ENCODE measurements around the gene FBXO2. TPM values are rescaled to one million over a fixed set of nuclear protein-coding genes. Genes with fewer than 3 reads are reported as not detected.

FBXO2 gene
- total RNA-seq, 1 donor from 2014 or later = 0.56 TPM

DNA sequence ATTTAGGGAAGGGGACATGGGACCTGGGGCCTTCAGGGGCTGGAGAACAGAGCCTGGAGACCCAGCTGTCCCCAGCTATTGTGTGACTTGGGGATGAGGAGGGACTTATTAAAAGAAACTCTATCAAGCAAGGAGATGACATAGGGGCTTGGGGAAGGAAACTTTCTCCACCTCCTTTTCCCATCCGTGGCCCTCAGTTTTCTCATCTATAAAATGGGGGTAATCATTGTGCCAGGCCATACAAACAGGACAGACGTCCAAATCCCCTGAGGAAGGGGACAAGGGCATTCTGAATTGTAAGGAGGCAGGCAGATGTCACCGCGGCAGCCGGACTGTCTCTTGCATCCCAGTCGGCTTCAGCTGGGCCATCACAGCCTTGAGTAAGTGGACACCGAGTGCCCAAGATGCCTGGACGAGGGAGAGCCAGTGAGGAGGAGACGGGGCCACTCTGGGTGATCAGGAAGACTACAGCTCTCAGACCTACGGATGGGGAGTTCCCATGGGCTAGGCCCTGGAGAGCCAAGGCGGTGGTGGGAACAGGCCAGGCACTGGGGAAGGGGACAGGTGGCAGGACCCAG, 1.9 kb downstream of the FBXO2 start:
- no peak overlapping the region for H2AFZ ChIP-seq (replicated peaks)
- no peak overlapping the region for H3K4me3 ChIP-seq
- peaks cover 42% of the 10 kb centered on the region for H3K27me3 Mint-ChIP-seq (ENCODE audit: insufficient read depth, low read depth)
- H3K9me3 Mint-ChIP-seq = peaks cover 2% of the 10 kb centered on the region
- peaks cover 15% of the 10 kb centered on the region for H3K4me1 Mint-ChIP-seq
- no peak overlapping the region for H3K27ac Mint-ChIP-seq
- peak overlapping the region; percentile 14 for H3K4me3 Mint-ChIP-seq
- H3K27ac ChIP-seq = no peak overlapping the region
- no peak overlapping the region for H3K9ac ChIP-seq
- no peak overlapping the region for H3K4me2 ChIP-seq
- TF ChIP-seq, protein P1, sequence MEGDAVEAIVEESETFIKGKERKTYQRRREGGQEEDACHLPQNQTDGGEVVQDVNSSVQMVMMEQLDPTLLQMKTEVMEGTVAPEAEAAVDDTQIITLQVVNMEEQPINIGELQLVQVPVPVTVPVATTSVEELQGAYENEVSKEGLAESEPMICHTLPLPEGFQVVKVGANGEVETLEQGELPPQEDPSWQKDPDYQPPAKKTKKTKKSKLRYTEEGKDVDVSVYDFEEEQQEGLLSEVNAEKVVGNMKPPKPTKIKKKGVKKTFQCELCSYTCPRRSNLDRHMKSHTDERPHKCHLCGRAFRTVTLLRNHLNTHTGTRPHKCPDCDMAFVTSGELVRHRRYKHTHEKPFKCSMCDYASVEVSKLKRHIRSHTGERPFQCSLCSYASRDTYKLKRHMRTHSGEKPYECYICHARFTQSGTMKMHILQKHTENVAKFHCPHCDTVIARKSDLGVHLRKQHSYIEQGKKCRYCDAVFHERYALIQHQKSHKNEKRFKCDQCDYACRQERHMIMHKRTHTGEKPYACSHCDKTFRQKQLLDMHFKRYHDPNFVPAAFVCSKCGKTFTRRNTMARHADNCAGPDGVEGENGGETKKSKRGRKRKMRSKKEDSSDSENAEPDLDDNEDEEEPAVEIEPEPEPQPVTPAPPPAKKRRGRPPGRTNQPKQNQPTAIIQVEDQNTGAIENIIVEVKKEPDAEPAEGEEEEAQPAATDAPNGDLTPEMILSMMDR (IDR thresholded peaks at IDR 0.05) = no peak
- TF ChIP-seq EZH2phosphoT487 (IDR thresholded peaks at IDR 0.05) (no peak), EZH2 (IDR thresholded peaks at IDR 0.05) (no peak)
- peaks cover 50% of the 10 kb centered on the region for H3F3A ChIP-seq (ENCODE audit: low read depth)
- no peaks in the 10 kb centered on the region for H3K9me3 ChIP-seq (ENCODE audit: low read depth)
- H3K36me3 ChIP-seq = no peaks in the 10 kb centered on the region
- H4K20me1 ChIP-seq (ENCODE audit: low read depth) = peaks cover 24% of the 10 kb centered on the region
- H3K27me3 ChIP-seq = peaks cover 82% of the 10 kb centered on the region
- H3K79me2 ChIP-seq (ENCODE audit: low read depth) = no peaks in the 10 kb centered on the region
- peaks cover 14% of the 10 kb centered on the region for H3K4me1 ChIP-seq
- no peaks in the 10 kb centered on the region for H3K36me3 Mint-ChIP-seq
- no peak for DNase-seq (ENCODE audit: low spot score)

DNA sequence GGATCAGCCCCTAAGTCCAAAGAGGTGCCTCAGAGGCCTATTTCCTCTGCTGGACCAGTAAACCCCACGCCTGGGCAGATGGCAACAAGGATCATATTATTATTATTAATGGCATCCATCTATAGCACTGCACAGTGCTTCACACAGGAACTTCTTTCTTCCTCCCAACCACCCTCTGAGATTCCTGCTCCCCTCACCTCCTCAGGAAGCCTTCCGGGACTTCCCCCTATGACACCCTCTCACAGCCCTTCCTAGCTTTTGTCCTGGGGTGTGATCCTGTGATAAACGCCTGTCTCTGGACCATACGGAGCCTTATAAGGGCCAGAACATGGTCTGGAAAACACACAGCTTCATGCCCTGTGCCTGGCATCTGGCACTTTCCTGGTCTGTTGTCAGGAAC, 3.2 kb downstream of the FBXO2 start:
- peak overlapping the region; percentile 51 for H3K4me2 ChIP-seq
- H2AFZ ChIP-seq (replicated peaks) = no peak overlapping the region
- H3K27ac ChIP-seq = no peak overlapping the region
- H3K4me1 ChIP-seq = peaks cover 14% of the 10 kb centered on the region
- H3K4me1 Mint-ChIP-seq = peaks cover 15% of the 10 kb centered on the region
- no peak for DNase-seq (ENCODE audit: low spot score)
- peak overlapping the region; percentile 75 for H3K4me3 Mint-ChIP-seq
- peaks cover 2% of the 10 kb centered on the region for H3K9me3 Mint-ChIP-seq
- H3F3A ChIP-seq (ENCODE audit: low read depth) = peaks cover 46% of the 10 kb centered on the region
- peaks cover 24% of the 10 kb centered on the region for H4K20me1 ChIP-seq (ENCODE audit: low read depth)
- H3K36me3 Mint-ChIP-seq = no peaks in the 10 kb centered on the region
- H3K9me3 ChIP-seq (ENCODE audit: low read depth) = no peaks in the 10 kb centered on the region
- no peak overlapping the region for H3K9ac ChIP-seq
- no peaks in the 10 kb centered on the region for H3K79me2 ChIP-seq (ENCODE audit: low read depth)
- peaks cover 51% of the 10 kb centered on the region for H3K27me3 Mint-ChIP-seq (ENCODE audit: insufficient read depth, low read depth)
- no peak overlapping the region for H3K4me3 ChIP-seq
- TF ChIP-seq EZH2phosphoT487 (IDR thresholded peaks at IDR 0.05) (no peak), EZH2 (IDR thresholded peaks at IDR 0.05) (no peak)
- TF ChIP-seq, protein P1 (IDR thresholded peaks at IDR 0.05) = no peak
- peak overlapping the region; percentile 25 for H3K27ac Mint-ChIP-seq
- H3K27me3 ChIP-seq = peaks cover 82% of the 10 kb centered on the region
- no peaks in the 10 kb centered on the region for H3K36me3 ChIP-seq

DNA sequence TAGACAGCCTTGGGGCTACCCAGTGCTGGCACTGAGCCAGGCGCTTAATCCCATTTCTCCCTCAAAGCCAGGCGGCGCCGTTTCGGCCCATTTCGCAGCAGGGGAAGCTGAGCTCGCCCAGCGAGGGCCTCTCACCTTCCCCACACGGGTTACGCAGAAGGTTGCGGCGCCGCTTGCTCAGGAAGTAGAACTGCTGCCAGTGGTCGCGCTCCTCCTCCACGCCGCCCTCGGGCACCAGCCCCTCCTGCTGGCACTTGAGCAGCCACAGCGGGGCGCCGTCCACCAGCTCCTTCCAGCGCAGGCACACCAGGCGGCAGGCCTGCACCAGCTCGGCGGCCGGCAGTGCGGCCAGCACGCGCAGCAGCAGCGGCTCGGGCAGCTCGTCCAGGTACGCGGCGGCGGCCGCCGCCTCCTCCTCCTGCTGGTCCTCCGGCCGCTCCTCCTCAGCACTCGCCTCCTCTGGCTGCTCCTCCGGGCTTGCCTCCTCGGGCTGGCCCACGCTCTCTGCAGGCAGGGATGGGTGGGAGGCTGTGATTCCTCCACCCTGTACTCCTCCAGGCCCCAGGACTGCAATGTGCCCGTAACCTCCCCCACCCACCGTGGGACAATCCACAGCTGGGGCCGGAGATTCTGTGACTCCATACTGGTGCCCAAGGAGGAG, 3.8 kb downstream of the FBXO2 start:
- H3K79me2 ChIP-seq (ENCODE audit: low read depth) = no peaks in the 10 kb centered on the region
- H3K4me3 Mint-ChIP-seq = peak overlapping the region; percentile 75
- peaks cover 2% of the 10 kb centered on the region for H3K9me3 Mint-ChIP-seq
- H3K4me2 ChIP-seq = peak overlapping the region; percentile 51
- peaks cover 51% of the 10 kb centered on the region for H3K27me3 Mint-ChIP-seq (ENCODE audit: insufficient read depth, low read depth)
- peaks cover 11% of the 10 kb centered on the region for H3K4me1 Mint-ChIP-seq
- no peaks in the 10 kb centered on the region for H3K36me3 Mint-ChIP-seq
- H3K36me3 ChIP-seq = no peaks in the 10 kb centered on the region
- H3K27ac Mint-ChIP-seq = no peak overlapping the region
- H2AFZ ChIP-seq (replicated peaks) = no peak overlapping the region
- no peak overlapping the region for H3K27ac ChIP-seq
- H3K4me1 ChIP-seq = peaks cover 9% of the 10 kb centered on the region
- no peaks in the 10 kb centered on the region for H3K9me3 ChIP-seq (ENCODE audit: low read depth)
- H3K27me3 ChIP-seq = peaks cover 78% of the 10 kb centered on the region
- TF ChIP-seq EZH2 (IDR thresholded peaks at IDR 0.05) (peak; percentile 16), EZH2phosphoT487 (IDR thresholded peaks at IDR 0.05) (no peak)
- TF ChIP-seq, protein P1 (IDR thresholded peaks at IDR 0.05) = peak; percentile 53
- H3K4me3 ChIP-seq = peak overlapping the region; percentile 16
- peaks cover 46% of the 10 kb centered on the region for H3F3A ChIP-seq (ENCODE audit: low read depth)
- peak; percentile 90 for DNase-seq (ENCODE audit: low spot score)
- peaks cover 24% of the 10 kb centered on the region for H4K20me1 ChIP-seq (ENCODE audit: low read depth)
- H3K9ac ChIP-seq = no peak overlapping the region

Measured in neural progenitor cell (in vitro differentiated cells).